ENCODE data around the gene DNAJA3.

- TF ChIP-seq CTBP1 (IDR thresholded peaks at IDR 0.05; ENCODE audit: borderline replicate concordance) (no peak), FOXA1 (IDR thresholded peaks at IDR 0.05) (no peak), ARNT (IDR thresholded peaks at IDR 0.05) (no peak), SUZ12 (IDR thresholded peaks at IDR 0.05) (no peak), FOXM1 (IDR thresholded peaks at IDR 0.05; ENCODE audit: borderline replicate concordance) (no peak), TARDBP (IDR thresholded peaks at IDR 0.05) (no peak), NFRKB (IDR thresholded peaks at IDR 0.05) (no peak), FOXK2 (IDR thresholded peaks at IDR 0.05) (no peak), SP1 (IDR thresholded peaks at IDR 0.05) (no peak), ZNF384 (IDR thresholded peaks at IDR 0.05) (no peak), PKNOX1 (IDR thresholded peaks at IDR 0.05) (no peak), ELF4 (IDR thresholded peaks at IDR 0.05) (no peak)
Measured at GRCh38 chr16:4472880-4473279, 47.2 kb downstream of the DNAJA3 start.
